ENCODE data around the gene RPS6KL1. TPM values are rescaled to one million over a fixed set of nuclear protein-coding genes. Genes with fewer than 3 reads are reported as not detected.
"Not testable (repeated sequence)": the region's sequence is repeated elsewhere in the genome, so short reads cannot be mapped to it uniquely, and the experiment has no call there.

Gene RPS6KL1
- total RNA-seq, 2 experiments from 2014 or later: 6.0 to 6.5 TPM

GRCh38 chr14:74932936-74933335, 9.9 kb upstream of the RPS6KL1 start:
- peaks cover 12% of the 10 kb centered on the region for H3K4me1 Mint-ChIP-seq
- not testable (repeated sequence) for H3K9me3 Mint-ChIP-seq, H3K4me3 Mint-ChIP-seq, H3K36me3 Mint-ChIP-seq, H3K27me3 Mint-ChIP-seq, H3K27ac Mint-ChIP-seq, DNase-seq

- H3K4me3 Mint-ChIP-seq: no peak overlapping the region
- peaks cover 6% of the 10 kb centered on the region for H3K27me3 Mint-ChIP-seq
- no peak overlapping the region for H3K27ac Mint-ChIP-seq
- H3K9me3 Mint-ChIP-seq: no peaks in the 10 kb centered on the region
- peaks cover 9% of the 10 kb centered on the region for H3K4me1 Mint-ChIP-seq
- DNase-seq: no peak
- H3K36me3 Mint-ChIP-seq: no peaks in the 10 kb centered on the region
These were observed 9.4 kb upstream of the RPS6KL1 start for GRCh38 chr14:74932401-74932901.

GRCh38 chr14:74931744-74932143, 8.7 kb upstream of the RPS6KL1 start:
- not testable (repeated sequence) for H3K27ac Mint-ChIP-seq, H3K4me1 Mint-ChIP-seq, H3K9me3 Mint-ChIP-seq, H3K36me3 Mint-ChIP-seq, DNase-seq, H3K27me3 Mint-ChIP-seq, H3K4me3 Mint-ChIP-seq

- no peak for DNase-seq
- Mint-ChIP-seq H3K27me3 (peaks cover 6% of the 10 kb centered on the region), H3K4me3 (no peak overlapping the region), H3K36me3 (no peaks in the 10 kb centered on the region), H3K9me3 (no peaks in the 10 kb centered on the region), H3K27ac (no peak overlapping the region), H3K4me1 (peaks cover 6% of the 10 kb centered on the region)
These were observed 6.2 kb upstream of the RPS6KL1 start for GRCh38 chr14:74929242-74929641.

GRCh38 chr14:74927225-74927624, 4.2 kb upstream of the RPS6KL1 start:
- H3K4me1 Mint-ChIP-seq: peaks cover 5% of the 10 kb centered on the region
- H3K36me3 Mint-ChIP-seq: no peaks in the 10 kb centered on the region
- H3K4me3 Mint-ChIP-seq: no peak overlapping the region
- no peak for DNase-seq
- no peak overlapping the region for H3K27ac Mint-ChIP-seq
- no peaks in the 10 kb centered on the region for H3K9me3 Mint-ChIP-seq
- H3K27me3 Mint-ChIP-seq: peaks cover under 1% of the 10 kb centered on the region

GRCh38 chr14:74924061-74924460, 1.0 kb upstream of the RPS6KL1 start:
- DNase-seq: no peak
- H3K27ac Mint-ChIP-seq: no peak overlapping the region
- no peaks in the 10 kb centered on the region for H3K36me3 Mint-ChIP-seq
- H3K9me3 Mint-ChIP-seq: no peaks in the 10 kb centered on the region
- H3K4me1 Mint-ChIP-seq: peaks cover 4% of the 10 kb centered on the region
- H3K4me3 Mint-ChIP-seq: peak overlapping the region; percentile 12
- H3K27me3 Mint-ChIP-seq: no peaks in the 10 kb centered on the region

- Mint-ChIP-seq H3K27ac (no peak overlapping the region), H3K9me3 (no peaks in the 10 kb centered on the region), H3K4me1 (peaks cover 4% of the 10 kb centered on the region), H3K4me3 (peak overlapping the region; percentile 81), H3K36me3 (no peaks in the 10 kb centered on the region), H3K27me3 (no peaks in the 10 kb centered on the region)
- DNase-seq: no peak
These were observed 891 bp downstream of the RPS6KL1 start for GRCh38 chr14:74921987-74922751.

- Mint-ChIP-seq H3K9me3 (no peaks in the 10 kb centered on the region), H3K27me3 (no peaks in the 10 kb centered on the region), H3K36me3 (no peaks in the 10 kb centered on the region), H3K4me1 (peaks cover 4% of the 10 kb centered on the region), H3K4me3 (no peak overlapping the region), H3K27ac (no peak overlapping the region)
- no peak for DNase-seq
These were observed 1.9 kb downstream of the RPS6KL1 start for GRCh38 chr14:74921053-74921620.

- Mint-ChIP-seq H3K9me3 (no peaks in the 10 kb centered on the region), H3K4me1 (peaks cover 4% of the 10 kb centered on the region), H3K27me3 (no peaks in the 10 kb centered on the region), H3K36me3 (no peaks in the 10 kb centered on the region), H3K4me3 (no peak overlapping the region), H3K27ac (no peak overlapping the region)
- DNase-seq: no peak
These were observed 2.8 kb downstream of the RPS6KL1 start for GRCh38 chr14:74920281-74920680.

- Mint-ChIP-seq H3K27ac (no peak overlapping the region), H3K9me3 (no peaks in the 10 kb centered on the region), H3K36me3 (no peaks in the 10 kb centered on the region), H3K4me3 (no peak overlapping the region), H3K4me1 (peaks cover 4% of the 10 kb centered on the region), H3K27me3 (no peaks in the 10 kb centered on the region)
- DNase-seq: no peak
These were observed 3.5 kb downstream of the RPS6KL1 start for GRCh38 chr14:74919421-74920165.

- no peak overlapping the region for H3K27ac Mint-ChIP-seq
- H3K4me3 Mint-ChIP-seq: no peak overlapping the region
- peaks cover under 1% of the 10 kb centered on the region for H3K4me1 Mint-ChIP-seq
- no peak for DNase-seq
- no peaks in the 10 kb centered on the region for H3K27me3 Mint-ChIP-seq
- H3K9me3 Mint-ChIP-seq: no peaks in the 10 kb centered on the region
- H3K36me3 Mint-ChIP-seq: no peaks in the 10 kb centered on the region
These were observed 4.7 kb downstream of the RPS6KL1 start for GRCh38 chr14:74918380-74918779.

GRCh38 chr14:74917646-74918081, 5.4 kb downstream of the RPS6KL1 start:
- H3K4me1 Mint-ChIP-seq: no peaks in the 10 kb centered on the region
- H3K27me3 Mint-ChIP-seq: no peaks in the 10 kb centered on the region
- no peaks in the 10 kb centered on the region for H3K36me3 Mint-ChIP-seq
- H3K27ac Mint-ChIP-seq: no peak overlapping the region
- no peaks in the 10 kb centered on the region for H3K9me3 Mint-ChIP-seq
- H3K4me3 Mint-ChIP-seq: no peak overlapping the region
- DNase-seq: no peak

- Mint-ChIP-seq H3K27me3 (no peaks in the 10 kb centered on the region), H3K27ac (no peak overlapping the region), H3K4me1 (no peaks in the 10 kb centered on the region), H3K9me3 (no peaks in the 10 kb centered on the region), H3K4me3 (no peak overlapping the region), H3K36me3 (no peaks in the 10 kb centered on the region)
- DNase-seq: no peak
These were observed 5.9 kb downstream of the RPS6KL1 start for GRCh38 chr14:74917178-74917543.

- H3K4me1 Mint-ChIP-seq: no peaks in the 10 kb centered on the region
- H3K27ac Mint-ChIP-seq: no peak overlapping the region
- H3K27me3 Mint-ChIP-seq: no peaks in the 10 kb centered on the region
- no peaks in the 10 kb centered on the region for H3K36me3 Mint-ChIP-seq
- H3K9me3 Mint-ChIP-seq: no peaks in the 10 kb centered on the region
- DNase-seq: no peak
- H3K4me3 Mint-ChIP-seq: no peak overlapping the region
These were observed 7.2 kb downstream of the RPS6KL1 start for GRCh38 chr14:74915826-74916225.

- no peaks in the 10 kb centered on the region for H3K9me3 Mint-ChIP-seq
- H3K27ac Mint-ChIP-seq: no peak overlapping the region
- no peaks in the 10 kb centered on the region for H3K27me3 Mint-ChIP-seq
- no peaks in the 10 kb centered on the region for H3K36me3 Mint-ChIP-seq
- no peak for DNase-seq
- no peaks in the 10 kb centered on the region for H3K4me1 Mint-ChIP-seq
- H3K4me3 Mint-ChIP-seq: no peak overlapping the region
These were observed 7.6 kb downstream of the RPS6KL1 start for GRCh38 chr14:74915426-74915825.
